Endothelial cell of umbilical vein (primary cell): Measurements from ENCODE around the gene HSPD1. TPM values are rescaled to one million over a fixed set of nuclear protein-coding genes. Genes with fewer than 3 reads are reported as not detected.

Source experiments
- BruUV-seq: library from RNA; stranded (reverse); fragments of 400-500 nt; replicated peaks from 2 replicates; lab custom pipeline; 2021; lab: Mats Ljungman, UMichigan
- CTCF ChIA-PET: fragments of 300-600, 350-600 bp; sonication (Branson Sonifier 250); formaldehyde crosslinking; loops from one replicate; lab custom pipeline; 2021; ENCODE audit warnings: antibody characterized with exemption, inconsistent platforms; lab: Charles Lee
- POLR2A ChIA-PET: fragments of 300-600, 350-600 bp; sonication (Branson Sonifier 250); formaldehyde crosslinking; loops from one replicate; lab custom pipeline; 2021; ENCODE audit warnings: antibody characterized with exemption, inconsistent platforms; lab: Charles Lee
- DNase-seq: peaks from one replicate; pipeline ENCODE4 v3.0.0-alpha.2; 2011; ENCODE audit warnings: low read depth, low spot score
- FAIRE-seq: peaks from 2 replicates; lab custom pipeline; 2011; peaks lifted over from hg19 to GRCh38; lab: Jason Lieb, UNC
- H2AFZ ChIP-seq: 2 replicates; pipeline ENCODE4 v1.6.0; 2012; ENCODE audit warnings: low read depth, low read length, control low read depth, inconsistent platforms
- H3K27ac ChIP-seq: 2 replicates; pipeline ENCODE4 v1.5.1; 2011; ENCODE audit warnings: low read depth, mild to moderate bottlenecking, control low read depth, low read length, moderate library complexity; ENCODE audit not compliant: insufficient read depth
- H3K27me3 ChIP-seq, 2 experiments: 2 replicates each; pipeline versions ENCODE4 v1.6.0 to v1.6.1; 2011; ENCODE audit warnings: low read length in 2 of 2, mixed read lengths in 1 of 2; ENCODE audit not compliant: control insufficient read depth in 2 of 2, insufficient read depth in 2 of 2
- H3K36me3 ChIP-seq, 2 experiments: 2 replicates in 1 of 2; 3 replicates in 1 of 2; pipeline ENCODE4 v1.5.1; 2011; ENCODE audit warnings: low read length in 2 of 2, mild to moderate bottlenecking in 1 of 2, moderate library complexity in 1 of 2; ENCODE audit not compliant: control insufficient read depth in 2 of 2, insufficient read depth in 2 of 2; ENCODE audit errors: extremely low read depth in 1 of 2
- H3K4me1 ChIP-seq: 3 replicates; pipeline ENCODE4 v1.5.1; 2011; ENCODE audit warnings: mild to moderate bottlenecking, low read length; ENCODE audit not compliant: control insufficient read depth, insufficient read depth; ENCODE audit errors: extremely low read depth
- H3K4me2 ChIP-seq: 2 replicates; pipeline ENCODE4 v1.6.1; 2011; ENCODE audit warnings: low read length, control low read depth, mixed read lengths; ENCODE audit not compliant: insufficient read depth
- H3K4me3 ChIP-seq, 3 experiments: fragments of 200-600 bp in 1 of 3; sonication (generic), shearing (Covaris generic) in 1 of 3; replicated peaks in 1 of 3; 2 replicates each; pipeline ENCODE4 v1.5.1; 2011 to 2016; ENCODE audit warnings: control low read depth in 3 of 3, low read length in 3 of 3, mild to moderate bottlenecking in 2 of 3, inconsistent platforms in 1 of 3, low read depth in 1 of 3, moderate library complexity in 1 of 3; ENCODE audit not compliant: insufficient read depth in 1 of 3
- H3K79me2 ChIP-seq: 2 replicates; pipeline ENCODE4 v1.6.0; 2012; ENCODE audit warnings: low read length, inconsistent platforms; ENCODE audit not compliant: control insufficient read depth, insufficient read depth
- H3K9ac ChIP-seq: replicated peaks from 2 replicates; pipeline ENCODE3; 2011; ENCODE audit warnings: low read length, control low read depth; ENCODE audit not compliant: insufficient read depth; ENCODE audit errors: extremely low read depth
- H3K9me1 ChIP-seq: replicated peaks from 3 replicates; pipeline ENCODE4 v1.6.0; 2011; ENCODE audit warnings: mild to moderate bottlenecking, low read length; ENCODE audit not compliant: control insufficient read depth, insufficient read depth; ENCODE audit errors: extremely low read depth
- H3K9me3 ChIP-seq: replicated peaks from 2 replicates; pipeline ENCODE4 v1.5.1; 2012; ENCODE audit warnings: low read length, inconsistent platforms; ENCODE audit not compliant: control insufficient read depth, insufficient read depth
- H4K20me1 ChIP-seq: replicated peaks from 2 replicates; pipeline ENCODE3; 2011; ENCODE audit warnings: mild to moderate bottlenecking, low read length; ENCODE audit not compliant: control insufficient read depth, insufficient read depth; ENCODE audit errors: extremely low read depth
- EZH2 ChIP-seq: IDR thresholded peaks from 2 replicates; pipeline ENCODE4 v1.6.1; 2012; ENCODE audit warnings: borderline replicate concordance, low read depth, mild to moderate bottlenecking, moderate library complexity, low read length, inconsistent platforms; ENCODE audit not compliant: severe bottlenecking
- FOS ChIP-seq: IDR thresholded peaks from 2 replicates; pipeline ENCODE4 v1.6.1; 2011; ENCODE audit warnings: mild to moderate bottlenecking, low read length, moderate library complexity, borderline replicate concordance; ENCODE audit not compliant: insufficient read depth
- GATA2 ChIP-seq: IDR thresholded peaks from 2 replicates; pipeline ENCODE4 v1.7.0; 2011; ENCODE audit warnings: low read depth, mild to moderate bottlenecking, moderate library complexity, mixed read lengths, low read length; ENCODE audit not compliant: insufficient read length, insufficient read depth
- JUN ChIP-seq: IDR thresholded peaks from 2 replicates; pipeline ENCODE4 v1.6.1; 2011; ENCODE audit warnings: borderline replicate concordance, low read depth; ENCODE audit not compliant: insufficient read length, insufficient read depth
- MYC ChIP-seq: IDR thresholded peaks from one replicate; pipeline ENCODE4 v1.6.1; 2011; ENCODE audit warnings: mild to moderate bottlenecking, low read depth, low read length
- POLR2A ChIP-seq: IDR thresholded peaks from 2 replicates; pipeline ENCODE4 v1.6.1; 2012; ENCODE audit warnings: low read depth, mild to moderate bottlenecking, control low read depth, low read length
- POLR2AphosphoS5 ChIP-seq: IDR thresholded peaks from 2 replicates; pipeline ENCODE4 v1.6.1; 2012; ENCODE audit warnings: low read depth, mild to moderate bottlenecking, control low read depth, low read length, moderate library complexity; ENCODE audit not compliant: insufficient read depth
- dilution Hi-C: fragments of 300-500 bp; cut with MboI; formaldehyde crosslinking; loops from one replicate; pipeline ENCODE4 v1.15.0; 2019; ENCODE audit warnings: low sequenced_read_pairs; ENCODE audit not compliant: extremely low pct_ligation_motif_present
- intact Hi-C: fragments of 100-400 bp; cut with micrococcal nuclease; formaldehyde crosslinking; loops from one replicate; pipeline ENCODE4 v1.10.0; 2022
- polyA plus RNA-seq, 4 experiments: library from polyadenylated mRNA; depleted of rRNA in 3 of 4; stranded (reverse) in 3 of 4; unstranded in 1 of 4; fragments of >200 nt; gene quantifications; 2 replicates each; pipeline versions ENCODE4 v1.2.1 to v1.2.3, GENCODE V29; 2011 to 2012; ENCODE audit warnings: missing spikeins in 1 of 4
- total RNA-seq: library from RNA; stranded (reverse); gene quantifications from 2 replicates; pipeline ENCODE4 v1.2.3, GENCODE V29; 2021
- TF ChIP-seq, protein P1 (sequence below), 2 donors: IDR thresholded peaks; 1 replicate in 1 of 2; 2 replicates in 1 of 2; pipeline ENCODE4 v1.5.1; 2011; ENCODE audit warnings: low read length in 2 of 2, mild to moderate bottlenecking in 2 of 2, moderate library complexity in 2 of 2, control low read depth in 1 of 2, inconsistent platforms in 1 of 2, low read depth in 1 of 2; ENCODE audit not compliant: insufficient read depth in 1 of 2; ENCODE audit errors: extremely low read depth in 1 of 2
- TF ChIP-seq, protein P2 (sequence below): IDR thresholded peaks from 2 replicates; pipeline ENCODE4 v1.6.1; 2011; ENCODE audit not compliant: insufficient read depth, insufficient read length

HSPD1 gene
- total and polyA plus RNA-seq, 2 donors (not counting 3 experiments of a cell fraction or from before 2014, with no cell fraction given), result 73.2 to 337 TPM

DNA sequence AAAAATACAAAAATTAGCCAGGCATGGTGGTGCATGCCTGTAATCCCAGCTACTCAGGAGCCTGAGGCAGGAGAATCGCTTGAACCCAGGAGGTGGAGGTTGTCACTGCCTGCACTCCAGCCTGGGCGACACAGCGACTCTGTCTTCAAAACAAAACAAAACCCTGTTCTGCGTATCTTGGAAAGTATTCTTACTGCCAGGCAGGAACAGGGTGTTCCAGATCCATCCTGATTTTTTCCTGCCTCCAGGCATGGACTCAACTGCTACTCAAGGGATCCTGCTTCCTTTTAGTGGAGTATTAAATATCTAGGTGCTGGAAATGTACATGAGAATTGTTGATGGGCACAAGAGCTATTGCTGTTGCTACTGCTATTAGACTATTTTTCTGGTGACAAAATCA lies 12.3 kb downstream of the HSPD1 start:
- no TSS peak for BruUV-seq
- no peak for TF ChIP-seq EZH2
- no peak for TF ChIP-seq POLR2A
- TF ChIP-seq MYC, result no peak
- TF ChIP-seq, protein P1, sequence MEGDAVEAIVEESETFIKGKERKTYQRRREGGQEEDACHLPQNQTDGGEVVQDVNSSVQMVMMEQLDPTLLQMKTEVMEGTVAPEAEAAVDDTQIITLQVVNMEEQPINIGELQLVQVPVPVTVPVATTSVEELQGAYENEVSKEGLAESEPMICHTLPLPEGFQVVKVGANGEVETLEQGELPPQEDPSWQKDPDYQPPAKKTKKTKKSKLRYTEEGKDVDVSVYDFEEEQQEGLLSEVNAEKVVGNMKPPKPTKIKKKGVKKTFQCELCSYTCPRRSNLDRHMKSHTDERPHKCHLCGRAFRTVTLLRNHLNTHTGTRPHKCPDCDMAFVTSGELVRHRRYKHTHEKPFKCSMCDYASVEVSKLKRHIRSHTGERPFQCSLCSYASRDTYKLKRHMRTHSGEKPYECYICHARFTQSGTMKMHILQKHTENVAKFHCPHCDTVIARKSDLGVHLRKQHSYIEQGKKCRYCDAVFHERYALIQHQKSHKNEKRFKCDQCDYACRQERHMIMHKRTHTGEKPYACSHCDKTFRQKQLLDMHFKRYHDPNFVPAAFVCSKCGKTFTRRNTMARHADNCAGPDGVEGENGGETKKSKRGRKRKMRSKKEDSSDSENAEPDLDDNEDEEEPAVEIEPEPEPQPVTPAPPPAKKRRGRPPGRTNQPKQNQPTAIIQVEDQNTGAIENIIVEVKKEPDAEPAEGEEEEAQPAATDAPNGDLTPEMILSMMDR (IDR thresholded peaks at IDR 0.05; ENCODE audit: extremely low read depth in 1 of 2, insufficient read depth in 1 of 2, low read depth in 1 of 2, low read length in 2 of 2), result no peak
- TF ChIP-seq FOS, result no peak
- TF ChIP-seq GATA2, result no peak
- TF ChIP-seq, protein P2, sequence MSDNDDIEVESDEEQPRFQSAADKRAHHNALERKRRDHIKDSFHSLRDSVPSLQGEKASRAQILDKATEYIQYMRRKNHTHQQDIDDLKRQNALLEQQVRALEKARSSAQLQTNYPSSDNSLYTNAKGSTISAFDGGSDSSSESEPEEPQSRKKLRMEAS, result no peak
- TF ChIP-seq POLR2AphosphoS5, result no peak
- no peak for TF ChIP-seq JUN
- H3K27ac ChIP-seq, result no peak overlapping the region
- intact Hi-C loops, result loop anchor here (5.0 kb wide), 1 partner anchor 85 kb away; no protein-coding TSS in a partner anchor
- dilution Hi-C loops, result no loop called here
- ChIA-PET CTCF (no interaction called here), POLR2A (no interaction called here)
- no peak overlapping the region for H3K4me2 ChIP-seq
- H3K27me3 ChIP-seq, result no peaks in the 10 kb centered on the region
- H3K4me1 ChIP-seq, result no peaks in the 10 kb centered on the region
- peaks cover 2% of the 10 kb centered on the region for H3K79me2 ChIP-seq
- H3K9me1 ChIP-seq, result no peaks in the 10 kb centered on the region
- no peak overlapping the region for H3K9ac ChIP-seq
- H3K36me3 ChIP-seq, result peaks cover 19 to 20% of the 10 kb centered on the region in 2 experiments
- H3K9me3 ChIP-seq, result peaks cover 2% of the 10 kb centered on the region
- no peak overlapping the region for H3K4me3 ChIP-seq
- no peak overlapping the region for H2AFZ ChIP-seq
- H4K20me1 ChIP-seq, result no peaks in the 10 kb centered on the region
- DNase-seq, result no peak
- FAIRE-seq, result no peak
